GM12864 (cell line): ENCODE results near the gene ZNF532.
"Not testable (repeated sequence)": the region's sequence is repeated elsewhere in the genome, so short reads cannot be mapped to it uniquely, and the experiment has no call there.

ENCODE experiments used
- DNase-seq: peaks from one replicate; pipeline ENCODE4 v3.0.0-alpha.2; 2011; ENCODE audit warnings: low read depth
- H3K4me3 ChIP-seq: 2 replicates; pipeline ENCODE4 v1.5.1; 2011; ENCODE audit warnings: mild to moderate bottlenecking, low read depth, low read length, control low read depth
- CTCF ChIP-seq: IDR thresholded peaks from 2 replicates; pipeline ENCODE4 v1.5.1; 2011; ENCODE audit warnings: low read depth, mild to moderate bottlenecking, moderate library complexity, low read length, control low read depth, inconsistent platforms; ENCODE audit errors: missing control alignments

Gene ZNF532

DNA sequence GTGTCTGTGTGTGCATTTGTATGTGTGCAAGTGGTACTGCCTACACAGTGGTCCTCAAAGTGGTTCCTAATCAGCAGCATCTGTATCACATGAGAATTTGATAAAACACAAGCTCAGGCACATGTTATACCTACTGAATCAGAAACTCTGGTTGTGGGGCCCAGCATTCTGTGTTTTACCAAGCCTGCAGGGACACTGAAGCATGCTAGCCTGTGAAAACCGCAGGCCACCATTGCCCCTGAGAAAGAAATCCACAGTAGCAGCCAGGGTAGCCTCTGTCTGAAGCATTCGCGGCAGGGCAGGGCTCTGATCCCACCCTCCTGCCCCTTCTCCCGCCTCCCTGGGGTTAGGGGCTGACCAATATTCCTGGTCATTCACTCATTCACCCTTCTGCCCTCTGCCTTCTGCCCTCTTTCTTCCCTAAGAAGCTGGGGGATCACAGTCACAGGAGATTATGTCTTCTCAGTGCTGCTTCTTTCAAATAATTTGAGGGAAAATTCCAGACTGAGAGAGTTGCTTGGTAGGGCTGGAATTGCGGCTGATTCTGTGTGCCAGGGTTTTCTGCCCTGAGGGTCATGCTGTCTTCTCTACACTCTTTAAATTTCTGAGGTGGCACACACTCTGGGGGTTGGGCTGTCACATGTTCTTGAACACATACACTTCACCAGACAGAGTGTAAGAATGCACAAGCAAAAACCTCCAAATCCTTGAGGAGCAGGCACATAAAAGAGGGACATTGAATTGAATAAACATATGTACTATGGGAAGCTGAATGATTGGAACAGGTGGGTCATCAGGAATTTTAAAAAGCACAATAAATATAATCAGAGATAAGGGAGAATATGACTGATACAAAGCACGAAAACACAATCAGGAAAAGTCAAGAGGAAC is 148.4 kb downstream of the ZNF532 start:
- H3K4me3 ChIP-seq, result no peak overlapping the region
- no peak for DNase-seq
- no peak for TF ChIP-seq CTCF

DNA sequence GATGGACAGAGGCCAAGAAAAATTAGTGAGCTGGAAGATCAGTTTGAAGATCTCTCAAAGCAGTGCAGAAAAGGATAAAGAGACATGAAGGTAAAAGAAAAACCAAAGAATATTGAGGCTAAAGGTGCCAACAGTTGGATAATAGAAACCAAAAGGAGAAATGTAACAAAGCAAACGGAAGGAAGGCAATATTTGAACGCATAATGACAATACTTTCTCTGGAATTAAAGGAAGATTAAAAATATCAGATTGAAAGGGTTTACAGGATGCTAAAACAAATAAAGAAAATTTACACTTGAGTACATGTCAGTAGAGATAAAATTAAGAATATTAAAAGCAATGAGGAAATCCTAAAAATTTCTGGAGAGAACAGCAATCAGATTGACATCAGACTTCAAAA is 149.1 kb downstream of the ZNF532 start:
- DNase-seq, result no peak
- no peak for TF ChIP-seq CTCF
- H3K4me3 ChIP-seq, result no peak overlapping the region

- no peak overlapping the region for H3K4me3 ChIP-seq
- no peak for TF ChIP-seq CTCF
- DNase-seq, result no peak
Observed at GRCh38 chr18:59015531-59016152, 151.0 kb downstream of the ZNF532 start.

GRCh38 chr18:59021500-59021899 is 156.8 kb downstream of the ZNF532 start:
- DNase-seq, result no peak
- H3K4me3 ChIP-seq, result no peak overlapping the region
- no peak for TF ChIP-seq CTCF

DNA sequence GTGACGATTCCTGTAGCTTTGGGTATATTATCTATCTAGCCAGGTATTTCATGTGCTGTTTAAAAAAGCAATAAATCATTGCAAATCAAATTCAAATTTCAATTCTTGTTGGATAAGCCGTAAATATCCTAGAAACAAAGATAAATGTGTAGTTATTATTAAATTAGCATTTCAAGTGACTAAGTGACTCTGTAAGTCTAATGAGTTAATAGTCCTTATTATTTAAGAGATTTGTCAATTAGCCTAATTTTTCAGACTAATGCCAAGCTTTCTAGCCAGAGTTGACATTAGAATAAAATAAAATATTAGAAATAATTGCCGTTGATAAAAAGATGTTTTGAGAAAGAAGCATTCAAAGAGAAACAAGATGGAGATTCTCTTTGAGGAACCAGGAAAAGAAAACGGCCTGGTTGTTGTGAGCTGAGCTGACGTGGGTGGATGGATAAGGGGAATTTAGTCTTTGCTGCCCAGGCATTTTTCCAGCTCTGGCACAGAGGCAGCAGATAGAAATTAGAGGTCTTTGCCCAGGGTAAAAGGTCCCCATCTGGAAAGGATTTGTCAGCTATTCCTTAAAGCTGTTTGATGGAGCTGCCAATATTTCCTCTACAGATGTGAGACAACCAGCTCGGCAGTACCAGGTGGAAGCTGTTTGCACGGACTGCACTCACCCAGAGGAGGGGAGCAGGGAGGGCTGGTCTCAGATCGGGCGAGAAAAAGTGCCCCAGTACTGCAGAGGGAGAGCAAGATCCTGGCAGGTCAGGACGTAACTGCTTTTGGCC is 157.7 kb downstream of the ZNF532 start:
- H3K4me3 ChIP-seq, result no peak overlapping the region
- no peak for DNase-seq
- no peak for TF ChIP-seq CTCF

- no peak for TF ChIP-seq CTCF
- no peak overlapping the region for H3K4me3 ChIP-seq
- no peak for DNase-seq
Observed at GRCh38 chr18:59024829-59025228, 160.2 kb downstream of the ZNF532 start.

DNA sequence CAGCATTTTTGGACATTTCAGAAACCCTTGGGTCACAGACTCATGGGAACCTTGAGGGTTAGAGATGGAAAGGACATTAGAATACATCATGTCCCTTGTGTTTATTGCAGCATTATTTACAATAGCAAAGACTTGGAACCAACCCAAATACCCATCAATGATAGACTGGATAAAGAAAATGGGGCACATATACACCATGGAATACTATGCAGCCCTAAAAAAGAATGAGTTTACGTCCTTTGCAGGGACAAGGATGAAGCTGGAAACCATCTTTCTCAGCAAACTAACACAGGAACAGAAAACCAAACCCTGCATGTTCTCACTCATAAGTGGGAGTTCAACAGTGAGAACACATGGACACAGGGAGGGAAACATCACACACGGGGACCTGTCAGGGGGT is 160.9 kb downstream of the ZNF532 start:
- not testable (repeated sequence) for DNase-seq, H3K4me3 ChIP-seq
